NT2/D1 (cell line): Measurements from ENCODE around the gene MED16.

Source experiments
- SUZ12 ChIP-seq: IDR thresholded peaks from 2 replicates; pipeline ENCODE4 v1.6.1; 2011; ENCODE audit not compliant: insufficient read length, insufficient read depth; ENCODE audit errors: extremely low read depth
- YY1 ChIP-seq: IDR thresholded peaks from 2 replicates; pipeline ENCODE4 v1.6.1; 2011; ENCODE audit not compliant: insufficient read length, insufficient read depth
- ZNF274 ChIP-seq: IDR thresholded peaks from 2 replicates; pipeline ENCODE4 v1.6.1; 2011; ENCODE audit warnings: mild to moderate bottlenecking, low read depth, low read length

- no peak for TF ChIP-seq YY1
- TF ChIP-seq ZNF274, result no peak
- TF ChIP-seq SUZ12, result no peak
These were observed 31.6 kb upstream of the MED16 start for GRCh38 chr19:924553-925086.
